MM.1S (cell line): ENCODE data around the gene GP5.

ENCODE experiments used
- DNase-seq: peaks from one replicate; pipeline ENCODE4 v3.0.0-alpha.2; 2015
- H2AFZ ChIP-seq: fragments of 300-600 bp; sonication (generic); 2 replicates; pipeline ENCODE4 v1.6.0; 2016; ENCODE audit warnings: antibody characterized with exemption, low read length
- H3F3A ChIP-seq: fragments of 300-600 bp; sonication (generic); 2 replicates; pipeline ENCODE4 v1.6.1; 2016; ENCODE audit warnings: mild to moderate bottlenecking, antibody characterized with exemption, low read length, moderate library complexity, mixed read lengths; ENCODE audit not compliant: insufficient read depth
- H3K27ac ChIP-seq: fragments of 300-600 bp; sonication (generic); 2 replicates; pipeline ENCODE4 v1.5.1; 2016; ENCODE audit warnings: mild to moderate bottlenecking, low read length
- H3K27me3 ChIP-seq: fragments of 300-600 bp; sonication (generic); replicated peaks from 2 replicates; pipeline ENCODE4 v1.6.0; 2016; ENCODE audit warnings: low read length; ENCODE audit not compliant: insufficient read depth
- H3K36me3 ChIP-seq: fragments of 300-600 bp; sonication (generic); replicated peaks from 2 replicates; pipeline ENCODE4 v1.6.1; 2016; ENCODE audit warnings: mild to moderate bottlenecking, low read length, mixed read lengths; ENCODE audit not compliant: insufficient read depth
- H3K4me1 ChIP-seq: fragments of 300-600 bp; sonication (generic); 2 replicates; pipeline ENCODE4 v1.6.1; 2016; ENCODE audit warnings: low read length, mixed read lengths
- H3K4me2 ChIP-seq: fragments of 300-600 bp; sonication (generic); 2 replicates; pipeline ENCODE4 v1.6.0; 2016; ENCODE audit warnings: low read depth, low read length
- H3K4me3 ChIP-seq: fragments of 300-600 bp; sonication (generic); 2 replicates; pipeline ENCODE4 v1.5.1; 2016; ENCODE audit warnings: low read length, mixed read lengths
- H3K79me2 ChIP-seq: fragments of 300-600 bp; sonication (generic); 2 replicates; pipeline ENCODE4 v1.6.1; 2016; ENCODE audit warnings: mixed run types, low read length, mixed read lengths
- H3K9ac ChIP-seq: fragments of 300-600 bp; sonication (generic); 2 replicates; pipeline ENCODE4 v1.6.1; 2016; ENCODE audit warnings: low read length, mixed read lengths
- H3K9me2 ChIP-seq: fragments of 300-600 bp; sonication (generic); replicated peaks from 2 replicates; pipeline ENCODE4 v1.6.1; 2016; ENCODE audit warnings: mild to moderate bottlenecking, low read length, mixed read lengths; ENCODE audit not compliant: insufficient read depth
- H3K9me3 ChIP-seq: fragments of 300-600 bp; sonication (generic); replicated peaks from 2 replicates; pipeline ENCODE4 v1.6.1; 2016; ENCODE audit warnings: mild to moderate bottlenecking, low read length, mixed read lengths; ENCODE audit not compliant: insufficient read depth
- H4K20me1 ChIP-seq: fragments of 300-600 bp; sonication (generic); 2 replicates; pipeline ENCODE4 v1.6.1; 2016; ENCODE audit warnings: mild to moderate bottlenecking, low read length, moderate library complexity, mixed read lengths; ENCODE audit not compliant: insufficient read depth
- EZH2 ChIP-seq: fragments of 300-600 bp; sonication (generic); optimal IDR thresholded peaks from 2 replicates; pipeline ENCODE3; 2017; ENCODE audit warnings: low read depth, mild to moderate bottlenecking, antibody characterized with exemption, low read length, mixed read lengths
- EZH2phosphoT487 ChIP-seq: fragments of 300-600 bp; sonication (generic); IDR thresholded peaks from 2 replicates; pipeline ENCODE4 v1.6.1; 2018; ENCODE audit warnings: antibody characterized with exemption, low read length
- TF ChIP-seq, protein P1 (sequence below): fragments of 300-600 bp; sonication (generic); IDR thresholded peaks from 2 replicates; pipeline ENCODE4 v1.5.1; 2016; ENCODE audit warnings: antibody characterized with exemption, low read length, mixed read lengths

The GP5 gene

DNA sequence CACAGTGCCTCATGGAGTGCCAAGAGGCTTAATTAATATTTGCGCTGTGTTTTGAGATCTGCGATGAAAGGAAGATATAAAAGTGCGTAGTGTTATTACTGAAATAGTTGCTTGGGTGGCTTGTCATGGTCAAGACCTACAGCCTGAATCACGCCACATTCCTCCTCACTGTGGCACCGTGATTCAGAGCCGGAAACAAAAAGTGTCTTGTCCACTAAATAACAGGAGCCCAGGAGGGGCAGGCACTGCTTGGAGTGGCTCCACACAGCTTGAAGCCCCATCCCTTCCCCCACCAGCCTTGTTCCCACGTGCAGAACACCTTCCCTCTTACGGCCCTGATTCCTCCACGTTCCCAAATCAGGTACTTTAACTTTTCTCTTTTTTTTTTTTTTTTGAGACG lies 28.3 kb downstream of the GP5 start:
- DNase-seq = no peak
- H3K9ac ChIP-seq = no peak overlapping the region
- no peaks in the 10 kb centered on the region for H3K9me3 ChIP-seq
- H3K27ac ChIP-seq = no peak overlapping the region
- H3K36me3 ChIP-seq = no peaks in the 10 kb centered on the region
- no peaks in the 10 kb centered on the region for H4K20me1 ChIP-seq
- peaks cover 26% of the 10 kb centered on the region for H3K27me3 ChIP-seq
- no peak overlapping the region for H2AFZ ChIP-seq
- no peak overlapping the region for H3K4me2 ChIP-seq
- no peaks in the 10 kb centered on the region for H3F3A ChIP-seq
- H3K9me2 ChIP-seq = no peaks in the 10 kb centered on the region
- TF ChIP-seq EZH2phosphoT487 (no peak), EZH2 (no peak)
- TF ChIP-seq, protein P1, sequence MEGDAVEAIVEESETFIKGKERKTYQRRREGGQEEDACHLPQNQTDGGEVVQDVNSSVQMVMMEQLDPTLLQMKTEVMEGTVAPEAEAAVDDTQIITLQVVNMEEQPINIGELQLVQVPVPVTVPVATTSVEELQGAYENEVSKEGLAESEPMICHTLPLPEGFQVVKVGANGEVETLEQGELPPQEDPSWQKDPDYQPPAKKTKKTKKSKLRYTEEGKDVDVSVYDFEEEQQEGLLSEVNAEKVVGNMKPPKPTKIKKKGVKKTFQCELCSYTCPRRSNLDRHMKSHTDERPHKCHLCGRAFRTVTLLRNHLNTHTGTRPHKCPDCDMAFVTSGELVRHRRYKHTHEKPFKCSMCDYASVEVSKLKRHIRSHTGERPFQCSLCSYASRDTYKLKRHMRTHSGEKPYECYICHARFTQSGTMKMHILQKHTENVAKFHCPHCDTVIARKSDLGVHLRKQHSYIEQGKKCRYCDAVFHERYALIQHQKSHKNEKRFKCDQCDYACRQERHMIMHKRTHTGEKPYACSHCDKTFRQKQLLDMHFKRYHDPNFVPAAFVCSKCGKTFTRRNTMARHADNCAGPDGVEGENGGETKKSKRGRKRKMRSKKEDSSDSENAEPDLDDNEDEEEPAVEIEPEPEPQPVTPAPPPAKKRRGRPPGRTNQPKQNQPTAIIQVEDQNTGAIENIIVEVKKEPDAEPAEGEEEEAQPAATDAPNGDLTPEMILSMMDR = no peak
- no peak overlapping the region for H3K4me3 ChIP-seq
- H3K4me1 ChIP-seq = no peaks in the 10 kb centered on the region
- no peaks in the 10 kb centered on the region for H3K79me2 ChIP-seq

GRCh38 chr3:194369522-194370279 lies 29.4 kb downstream of the GP5 start, which contains the start of gene LRRC15:
Gene LRRC15 (minus strand): TSS chr3:194369743. CDS start chr3:194361043, 8,700 bp downstream.
- Histone ChIP-seq H3K27me3 (peaks cover 26% of the 10 kb centered on the region), H3K4me3 (no peak within 1 kb of the TSS), H2AFZ (0 out of 2 replicates have a peak within 1 kb of the TSS, but pooled peaks have one; percentile 5)

DNA sequence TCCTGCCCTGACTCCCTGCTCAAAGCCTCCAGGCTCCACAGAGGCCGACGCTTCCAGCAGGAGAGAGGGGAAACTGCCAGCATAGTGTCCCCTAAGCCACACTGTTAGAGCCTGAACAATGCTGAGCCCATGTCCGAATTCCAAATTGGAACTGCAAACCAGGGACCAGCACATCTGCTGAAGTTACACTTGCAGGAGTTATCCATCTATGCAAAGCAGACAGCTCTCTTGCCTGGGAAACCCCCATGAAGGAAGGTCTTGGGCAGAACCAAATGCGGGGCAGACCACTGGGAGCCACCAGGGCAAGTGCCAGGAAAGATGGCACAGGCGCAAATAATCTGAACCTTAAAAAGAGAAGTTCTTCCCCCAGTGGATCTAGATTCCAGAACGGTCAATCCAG lies 30.1 kb downstream of the GP5 start:
- no peak overlapping the region for H3K4me2 ChIP-seq
- no peak overlapping the region for H3K4me3 ChIP-seq

More at GRCh38 chr3:194369522-194370279, 29.4 kb downstream of the GP5 start, which contains the start of gene LRRC15:
- Histone ChIP-seq H3K4me1 (no peaks in the 10 kb centered on the region), H3K4me2 (no peak within 1 kb of the TSS), H3F3A (no peaks in the 10 kb centered on the region), H3K9ac (no peak within 1 kb of the TSS), H3K79me2 (no peaks in the 10 kb centered on the region), H4K20me1 (no peaks in the 10 kb centered on the region), H3K36me3 (no peaks in the 10 kb centered on the region), H3K9me2 (no peaks in the 10 kb centered on the region), H3K9me3 (no peaks in the 10 kb centered on the region), H3K27ac (no peak within 1 kb of the TSS)
- TF ChIP-seq, protein P1 = no peak
- TF ChIP-seq EZH2 (no peak), EZH2phosphoT487 (no peak)
- no peak for DNase-seq

More for the DNA sequence above, 30.1 kb downstream of the GP5 start:
- no peaks in the 10 kb centered on the region for H3K79me2 ChIP-seq
- H3K9me2 ChIP-seq = no peaks in the 10 kb centered on the region
- H4K20me1 ChIP-seq = no peaks in the 10 kb centered on the region
- TF ChIP-seq EZH2 (no peak), EZH2phosphoT487 (no peak)
- TF ChIP-seq, protein P1 = no peak
- H3F3A ChIP-seq = no peaks in the 10 kb centered on the region
- H3K27me3 ChIP-seq = peaks cover 26% of the 10 kb centered on the region
- H3K27ac ChIP-seq = no peak overlapping the region
- H3K9ac ChIP-seq = no peak overlapping the region
- DNase-seq = no peak
- no peaks in the 10 kb centered on the region for H3K4me1 ChIP-seq
- no peaks in the 10 kb centered on the region for H3K36me3 ChIP-seq
- no peaks in the 10 kb centered on the region for H3K9me3 ChIP-seq
- H2AFZ ChIP-seq = no peak overlapping the region
